SK-N-SH (cell line): Measurements from ENCODE around the gene SNU13. TPM values are rescaled to one million over a fixed set of nuclear protein-coding genes. Genes with fewer than 3 reads are reported as not detected.

ENCODE experiments used
- CTCF ChIA-PET: fragments of 300-600, 350-600 bp; formaldehyde crosslinking; extraction: SDS; loops from one replicate; lab custom pipeline; 2021; lab: Yijun Ruan, JAX
- POLR2A ChIA-PET: fragments of 350-600 bp; sonication (Branson Sonifier 250); formaldehyde crosslinking; extraction: SDS; loops from one replicate; lab custom pipeline; 2020; ENCODE audit warnings: antibody characterized with exemption, inconsistent platforms; lab: Yijun Ruan, JAX
- DNase-seq: peaks from one replicate; pipeline ENCODE4 v3.0.0; 2012
- H2AFZ ChIP-seq: fragments of 200-600 bp; sonication (generic); 2 replicates; pipeline ENCODE4 v1.8.1; 2016; ENCODE audit warnings: antibody characterized with exemption, mild to moderate bottlenecking, low read depth
- H3F3A ChIP-seq: fragments of 200-600 bp; sonication (generic); replicated peaks from 2 replicates; pipeline ENCODE3; 2016; ENCODE audit warnings: antibody characterized with exemption, mild to moderate bottlenecking; ENCODE audit not compliant: insufficient read depth
- H3K27ac ChIP-seq, 2 experiments: fragments of 200-500 bp in 1 of 2; fragments of 200-600 bp in 1 of 2; sonication (Bioruptor generic) in 1 of 2; sonication (generic), shearing (Covaris generic) in 1 of 2; 2 replicates each; pipeline versions ENCODE4 v1.5.1 to v1.6.1; 2014 to 2016; ENCODE audit warnings: low read depth in 2 of 2, inconsistent platforms in 1 of 2, low read length in 1 of 2, mild to moderate bottlenecking in 1 of 2, mixed read lengths in 1 of 2
- H3K27me3 ChIP-seq: fragments of 200-600 bp; sonication (generic), shearing (Covaris generic); 2 replicates; pipeline ENCODE4 v1.6.1; 2016; ENCODE audit warnings: mixed run types; ENCODE audit not compliant: insufficient read depth
- H3K36me3 ChIP-seq, 2 experiments: fragments of 200-500 bp in 1 of 2; fragments of 200-600 bp in 1 of 2; sonication (Bioruptor generic) in 1 of 2; sonication (generic) in 1 of 2; replicated peaks in 1 of 2; 2 replicates each; pipeline versions ENCODE3 to v1.5.1; 2014 to 2016; ENCODE audit warnings: low read length in 1 of 2, mild to moderate bottlenecking in 1 of 2; ENCODE audit not compliant: insufficient read depth in 2 of 2, control insufficient read depth in 1 of 2
- H3K4me1 ChIP-seq, 2 experiments: fragments of 200-500 bp in 1 of 2; fragments of 200-600 bp in 1 of 2; sonication (Bioruptor generic) in 1 of 2; sonication (generic), shearing (Covaris generic) in 1 of 2; 2 replicates each; pipeline versions ENCODE4 v1.5.1 to v1.6.1; 2014 to 2016; ENCODE audit warnings: low read depth in 1 of 2, low read length in 1 of 2, mixed run types in 1 of 2; ENCODE audit not compliant: insufficient read depth in 2 of 2, control insufficient read depth in 1 of 2
- H3K4me2 ChIP-seq: fragments of 200-600 bp; sonication (generic), shearing (Covaris generic); 2 replicates; pipeline ENCODE4 v1.6.1; 2017; ENCODE audit warnings: mixed run types
- H3K4me3 ChIP-seq, 2 experiments: fragments of 200-500 bp in 1 of 2; fragments of 200-600 bp in 1 of 2; sonication (Bioruptor generic) in 1 of 2; sonication (generic), shearing (Covaris generic) in 1 of 2; 2 replicates each; pipeline versions ENCODE4 v1.5.1 to v1.8.1; 2014 to 2016; ENCODE audit warnings: low read depth in 2 of 2, inconsistent platforms in 1 of 2, low read length in 1 of 2, mild to moderate bottlenecking in 1 of 2, mixed read lengths in 1 of 2, moderate library complexity in 1 of 2
- H3K79me2 ChIP-seq: fragments of 200-600 bp; sonication (generic); 2 replicates; pipeline ENCODE4 v1.8.1; 2017; ENCODE audit warnings: mild to moderate bottlenecking; ENCODE audit not compliant: insufficient read depth
- H3K9ac ChIP-seq: fragments of 200-600 bp; sonication (generic); 2 replicates; pipeline ENCODE4 v1.6.1; 2017; ENCODE audit warnings: mixed run types
- H3K9me2 ChIP-seq: fragments of 200-600 bp; sonication (generic); 2 replicates; pipeline ENCODE4 v1.6.1; 2017; ENCODE audit warnings: mixed run types
- H3K9me3 ChIP-seq: fragments of 200-600 bp; sonication (generic); 2 replicates; pipeline ENCODE4 v1.6.1; 2017; ENCODE audit warnings: mixed run types, mild to moderate bottlenecking, moderate library complexity
- H4K20me1 ChIP-seq: fragments of 200-600 bp; sonication (generic); 2 replicates; pipeline ENCODE4 v1.6.1; 2017; ENCODE audit warnings: mild to moderate bottlenecking, mixed run types; ENCODE audit not compliant: insufficient read depth
- ELF1 ChIP-seq: IDR thresholded peaks from 2 replicates; pipeline ENCODE4 v1.4.0; 2012
- GABPA ChIP-seq: IDR thresholded peaks from 2 replicates; pipeline ENCODE4 v1.4.0; 2012; ENCODE audit warnings: low read depth, mild to moderate bottlenecking
- NFIC ChIP-seq: IDR thresholded peaks from 2 replicates; pipeline ENCODE4 v1.4.0; 2012; ENCODE audit warnings: borderline replicate concordance
- WGBS: methylation state at CpG from one replicate; pipeline ENCODE4 v1.1.6; 2017; ENCODE audit warnings: low lambda C conversion rate; 5-methylcytosine and 5-hydroxymethylcytosine counted together
- polyA plus RNA-seq, 3 experiments: library from polyadenylated mRNA; depleted of rRNA; stranded (reverse); fragments of >200 nt; gene quantifications; 2 replicates each; pipeline ENCODE4 v1.2.3, GENCODE V29; 2012
- small RNA-seq, 7 experiments: library from RNA; depleted of rRNA; stranded (forward); fragments of <200 nt; gene quantifications; one replicate each; pipeline ENCODE3, GENCODE V24; 2012
- TF ChIP-seq, protein P1 (sequence below): fragments of 200-600 bp; sonication (generic); IDR thresholded peaks from 2 replicates; pipeline ENCODE4 v1.6.1; 2017; ENCODE audit warnings: antibody characterized with exemption, mild to moderate bottlenecking, moderate library complexity
- TF ChIP-seq, protein P2 (sequence below): fragments of 150-350 bp; IDR thresholded peaks from 2 replicates; pipeline ENCODE4 v1.6.1; 2017; ENCODE audit warnings: antibody characterized with exemption, low read length, low read depth, borderline replicate concordance

The SNU13 gene
- polyA plus RNA-seq, 1 of the 3 experiments (the other 2 are of a cell fraction) = 282 TPM

DNA sequence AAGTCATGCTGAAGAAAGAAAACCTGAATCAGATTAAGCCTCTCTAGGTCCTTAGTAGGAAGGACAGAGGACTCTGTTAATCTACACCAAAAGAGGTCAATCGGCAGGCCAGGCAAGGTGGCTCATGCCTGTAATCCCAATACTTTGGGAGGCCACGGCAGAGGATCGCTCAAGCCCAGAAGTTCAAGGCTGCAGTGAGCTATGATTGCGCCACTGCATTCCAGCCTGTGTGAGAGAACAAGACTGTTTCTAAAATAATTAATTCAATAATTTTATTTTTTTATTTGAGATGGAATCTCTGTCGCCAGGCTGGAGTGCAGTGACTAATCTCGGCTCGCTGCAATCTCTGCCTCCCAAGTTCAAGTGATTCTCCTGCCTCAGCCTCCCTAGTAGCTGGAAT is 63.1 kb downstream of the SNU13 start:
- H3K27me3 ChIP-seq = no peaks in the 10 kb centered on the region
- 95% methylated on average over 6 of the region's 7 CpGs for WGBS
- no peak overlapping the region for H2AFZ ChIP-seq
- H4K20me1 ChIP-seq = no peaks in the 10 kb centered on the region
- no peaks in the 10 kb centered on the region for H3K9me2 ChIP-seq
- no peak overlapping the region for H3K4me2 ChIP-seq
- peaks cover 10 to 16% of the 10 kb centered on the region in 2 experiments for H3K36me3 ChIP-seq
- CTCF ChIA-PET = no interaction called here
- no peak for DNase-seq
- TF ChIP-seq NFIC (no peak), GABPA (no peak), ELF1 (no peak)
- TF ChIP-seq, protein P1, sequence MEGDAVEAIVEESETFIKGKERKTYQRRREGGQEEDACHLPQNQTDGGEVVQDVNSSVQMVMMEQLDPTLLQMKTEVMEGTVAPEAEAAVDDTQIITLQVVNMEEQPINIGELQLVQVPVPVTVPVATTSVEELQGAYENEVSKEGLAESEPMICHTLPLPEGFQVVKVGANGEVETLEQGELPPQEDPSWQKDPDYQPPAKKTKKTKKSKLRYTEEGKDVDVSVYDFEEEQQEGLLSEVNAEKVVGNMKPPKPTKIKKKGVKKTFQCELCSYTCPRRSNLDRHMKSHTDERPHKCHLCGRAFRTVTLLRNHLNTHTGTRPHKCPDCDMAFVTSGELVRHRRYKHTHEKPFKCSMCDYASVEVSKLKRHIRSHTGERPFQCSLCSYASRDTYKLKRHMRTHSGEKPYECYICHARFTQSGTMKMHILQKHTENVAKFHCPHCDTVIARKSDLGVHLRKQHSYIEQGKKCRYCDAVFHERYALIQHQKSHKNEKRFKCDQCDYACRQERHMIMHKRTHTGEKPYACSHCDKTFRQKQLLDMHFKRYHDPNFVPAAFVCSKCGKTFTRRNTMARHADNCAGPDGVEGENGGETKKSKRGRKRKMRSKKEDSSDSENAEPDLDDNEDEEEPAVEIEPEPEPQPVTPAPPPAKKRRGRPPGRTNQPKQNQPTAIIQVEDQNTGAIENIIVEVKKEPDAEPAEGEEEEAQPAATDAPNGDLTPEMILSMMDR = no peak
- TF ChIP-seq, protein P2, sequence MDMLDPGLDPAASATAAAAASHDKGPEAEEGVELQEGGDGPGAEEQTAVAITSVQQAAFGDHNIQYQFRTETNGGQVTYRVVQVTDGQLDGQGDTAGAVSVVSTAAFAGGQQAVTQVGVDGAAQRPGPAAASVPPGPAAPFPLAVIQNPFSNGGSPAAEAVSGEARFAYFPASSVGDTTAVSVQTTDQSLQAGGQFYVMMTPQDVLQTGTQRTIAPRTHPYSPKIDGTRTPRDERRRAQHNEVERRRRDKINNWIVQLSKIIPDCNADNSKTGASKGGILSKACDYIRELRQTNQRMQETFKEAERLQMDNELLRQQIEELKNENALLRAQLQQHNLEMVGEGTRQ = no peak
- TF ChIP-seq, all 33 proteins: peak for 0
- Histone ChIP-seq H3K27ac (no peak overlapping the region), H3K4me1 (peaks cover 5% of the 10 kb centered on the region in 2 experiments; a peak in 2 of 4 replicates), H3K79me2 (peaks cover 53% of the 10 kb centered on the region), H3K4me3 (no peak overlapping the region), H3K9me3 (no peaks in the 10 kb centered on the region), H3K9ac (no peak overlapping the region), H3F3A (peaks cover 3% of the 10 kb centered on the region)
- POLR2A ChIA-PET = no interaction called here

Small RNAs within 50 kb of the gene (small RNA-seq; reads per million reads assigned to genes)
- gene HMGN2P10 (0 reads per million in 7 experiments), gene RF00019 (0 reads per million in 7 experiments), gene RNU6-476P (0 to 0.13 (median 0) reads per million in 7 experiments), gene RNU6ATAC22P (0 reads per million in 7 experiments)

Other genes starting within 250 kb of the SNU13 start
- 6.2 and 8.3 TPM in 2 replicates for gene TOB2, start 242.1 kb downstream of the SNU13 start, polyA plus RNA-seq (2012; rRNA removed)
- gene PHF5A, start 220.2 kb downstream of the SNU13 start, polyA plus RNA-seq (2012; rRNA removed) = 39.6 and 47.5 TPM in 2 replicates
- gene ACO2, start 219.8 kb downstream of the SNU13 start, polyA plus RNA-seq (2012; rRNA removed) = 21.1 and 47.0 TPM in 2 replicates
- 22.9 and 25.8 TPM in 2 replicates for gene POLR3H, start 144.4 kb downstream of the SNU13 start, polyA plus RNA-seq (2012; rRNA removed)
- 5.5 and 5.7 TPM in 2 replicates for gene CSDC2, start 127.9 kb downstream of the SNU13 start, polyA plus RNA-seq (2012; rRNA removed)
- 44.3 and 46.4 TPM in 2 replicates for gene PMM1, start 99.0 kb downstream of the SNU13 start, polyA plus RNA-seq (2012; rRNA removed)
- gene DESI1, start 67.8 kb downstream of the SNU13 start, polyA plus RNA-seq (2012; rRNA removed) = 8.2 and 12.7 TPM in 2 replicates
- gene XRCC6, start 67.6 kb downstream of the SNU13 start, polyA plus RNA-seq (2012; rRNA removed) = 78.1 and 79.0 TPM in 2 replicates
- not detected in 2 replicates for gene MEI1, start 10.6 kb upstream of the SNU13 start, polyA plus RNA-seq (2012; rRNA removed)
- gene CCDC134, start 111.8 kb upstream of the SNU13 start, polyA plus RNA-seq (2012; rRNA removed) = 1.8 and 2.0 TPM in 2 replicates
- gene SREBF2, start 144.2 kb upstream of the SNU13 start, polyA plus RNA-seq (2012; rRNA removed) = 7.4 and 7.5 TPM in 2 replicates
- not detected in 2 replicates for gene SHISA8, start 226.2 kb upstream of the SNU13 start, polyA plus RNA-seq (2012; rRNA removed)
- gene TNFRSF13C, start 237.9 kb upstream of the SNU13 start, polyA plus RNA-seq (2012; rRNA removed) = 0.10 and 0.12 TPM in 2 replicates